Measurements from ENCODE around the gene SYN1. TPM values are rescaled to one million over a fixed set of nuclear protein-coding genes. Genes with fewer than 3 reads are reported as not detected.

Gene SYN1
- total RNA-seq, 1 donor from 2014 or later, result 13.9 TPM

- Histone ChIP-seq H3K27ac (replicated peaks) (peak overlapping the region; percentile 84), H3K4me1 (peaks cover 23% of the 10 kb centered on the region), H3K36me3 (no peaks in the 10 kb centered on the region), H3K27me3 (ENCODE audit: low read depth) (no peaks in the 10 kb centered on the region), H3K9me3 (replicated peaks) (no peaks in the 10 kb centered on the region), H3K4me3 (no peak overlapping the region)
- TF ChIP-seq, protein P1, sequence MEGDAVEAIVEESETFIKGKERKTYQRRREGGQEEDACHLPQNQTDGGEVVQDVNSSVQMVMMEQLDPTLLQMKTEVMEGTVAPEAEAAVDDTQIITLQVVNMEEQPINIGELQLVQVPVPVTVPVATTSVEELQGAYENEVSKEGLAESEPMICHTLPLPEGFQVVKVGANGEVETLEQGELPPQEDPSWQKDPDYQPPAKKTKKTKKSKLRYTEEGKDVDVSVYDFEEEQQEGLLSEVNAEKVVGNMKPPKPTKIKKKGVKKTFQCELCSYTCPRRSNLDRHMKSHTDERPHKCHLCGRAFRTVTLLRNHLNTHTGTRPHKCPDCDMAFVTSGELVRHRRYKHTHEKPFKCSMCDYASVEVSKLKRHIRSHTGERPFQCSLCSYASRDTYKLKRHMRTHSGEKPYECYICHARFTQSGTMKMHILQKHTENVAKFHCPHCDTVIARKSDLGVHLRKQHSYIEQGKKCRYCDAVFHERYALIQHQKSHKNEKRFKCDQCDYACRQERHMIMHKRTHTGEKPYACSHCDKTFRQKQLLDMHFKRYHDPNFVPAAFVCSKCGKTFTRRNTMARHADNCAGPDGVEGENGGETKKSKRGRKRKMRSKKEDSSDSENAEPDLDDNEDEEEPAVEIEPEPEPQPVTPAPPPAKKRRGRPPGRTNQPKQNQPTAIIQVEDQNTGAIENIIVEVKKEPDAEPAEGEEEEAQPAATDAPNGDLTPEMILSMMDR (IDR thresholded peaks at IDR 0.05; ENCODE audit: borderline replicate concordance), result no peak
- no peak for DNase-seq
- intact Hi-C loops (cut with micrococcal nuclease), result no loop called here
Measured at GRCh38 chrX:47539860-47540259, 79.8 kb downstream of the SYN1 start.

GRCh38 chrX:47530049-47530448, 89.6 kb downstream of the SYN1 start:
- intact Hi-C loops (cut with micrococcal nuclease), result no loop called here
- H3K4me1 ChIP-seq, result no peaks in the 10 kb centered on the region
- H3K27me3 ChIP-seq (ENCODE audit: low read depth), result no peaks in the 10 kb centered on the region
- H3K36me3 ChIP-seq, result no peaks in the 10 kb centered on the region
- H3K9me3 ChIP-seq (replicated peaks), result no peaks in the 10 kb centered on the region
- no peak for DNase-seq
- no peak overlapping the region for H3K4me3 ChIP-seq
- H3K27ac ChIP-seq (replicated peaks), result no peak overlapping the region
- TF ChIP-seq, protein P1 (IDR thresholded peaks at IDR 0.05; ENCODE audit: borderline replicate concordance), result no peak

- intact Hi-C loops (cut with micrococcal nuclease), result no loop called here
- no peak overlapping the region for H3K4me3 ChIP-seq
- no peak for DNase-seq
- H3K36me3 ChIP-seq, result no peaks in the 10 kb centered on the region
- TF ChIP-seq, protein P1 (IDR thresholded peaks at IDR 0.05; ENCODE audit: borderline replicate concordance), result no peak
- H3K9me3 ChIP-seq (replicated peaks), result no peaks in the 10 kb centered on the region
- no peaks in the 10 kb centered on the region for H3K4me1 ChIP-seq
- no peaks in the 10 kb centered on the region for H3K27me3 ChIP-seq (ENCODE audit: low read depth)
- H3K27ac ChIP-seq (replicated peaks), result no peak overlapping the region
Measured at GRCh38 chrX:47529548-47529947, 90.1 kb downstream of the SYN1 start.

DNA sequence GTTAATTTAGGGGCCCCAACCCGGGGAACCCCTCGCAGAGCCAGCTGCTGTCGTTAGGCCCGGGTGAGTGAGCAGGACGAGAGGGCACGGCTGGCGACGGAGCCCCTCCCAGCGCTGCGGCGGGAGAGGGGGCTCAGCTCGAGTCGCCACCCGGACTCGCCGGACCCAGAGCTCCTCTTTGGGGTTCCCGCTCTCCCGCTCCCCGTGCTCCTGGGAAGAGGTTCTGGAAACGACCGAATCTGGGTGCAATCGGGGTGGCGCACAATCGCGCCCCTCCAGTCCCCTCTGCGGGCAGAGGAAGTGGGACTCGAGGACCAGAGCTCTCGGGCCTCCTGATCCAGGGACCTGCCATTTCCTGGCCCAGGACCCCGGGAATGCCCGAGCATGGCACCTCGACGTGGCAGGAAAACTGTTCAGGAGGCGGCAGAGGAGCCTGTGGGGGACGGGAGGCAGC, 95.9 kb downstream of the SYN1 start:
- Histone ChIP-seq H3K27ac (replicated peaks) (no peak overlapping the region), H3K4me1 (peaks cover 4% of the 10 kb centered on the region), H3K36me3 (no peaks in the 10 kb centered on the region), H3K4me3 (peak overlapping the region; percentile 70), H3K27me3 (ENCODE audit: low read depth) (no peaks in the 10 kb centered on the region), H3K9me3 (replicated peaks) (no peaks in the 10 kb centered on the region)
- DNase-seq, result no peak
- intact Hi-C loops (cut with micrococcal nuclease), result no loop called here
- TF ChIP-seq, protein P1 (IDR thresholded peaks at IDR 0.05; ENCODE audit: borderline replicate concordance), result no peak

- no peaks in the 10 kb centered on the region for H3K9me3 ChIP-seq (replicated peaks)
- intact Hi-C loops (cut with micrococcal nuclease), result no loop called here
- peaks cover 4% of the 10 kb centered on the region for H3K4me1 ChIP-seq
- H3K4me3 ChIP-seq, result peak overlapping the region; percentile 70
- TF ChIP-seq, protein P1 (IDR thresholded peaks at IDR 0.05; ENCODE audit: borderline replicate concordance), result peak; percentile 85
- DNase-seq, result peak; percentile 85
- no peaks in the 10 kb centered on the region for H3K27me3 ChIP-seq (ENCODE audit: low read depth)
- H3K27ac ChIP-seq (replicated peaks), result no peak overlapping the region
- no peaks in the 10 kb centered on the region for H3K36me3 ChIP-seq
Measured at GRCh38 chrX:47523297-47523696, 96.4 kb downstream of the SYN1 start.

Small RNA genes within 50 kb of the gene (microRNA-seq; reads per million reads assigned to microRNA genes)
- not detected for gene MIR4769

Other genes with a start within 250 kb of the SYN1 start
- gene ZNF157, start 249.3 kb downstream of the SYN1 start, total RNA-seq, result not detected
- 16.1 TPM for gene ZNF41, start 136.6 kb downstream of the SYN1 start, total RNA-seq
- gene ARAF, start 58.7 kb downstream of the SYN1 start, total RNA-seq, result 76.4 TPM
- 99.3 TPM for gene TIMP1, start 37.4 kb downstream of the SYN1 start, total RNA-seq
- gene CFP, start 10.1 kb upstream of the SYN1 start, total RNA-seq, result 3.0 TPM
- 21.3 TPM for gene ELK1, start 30.7 kb upstream of the SYN1 start, total RNA-seq
- gene UXT, start 39.3 kb upstream of the SYN1 start, total RNA-seq, result 93.5 TPM
- gene ZNF81, start 217.0 kb upstream of the SYN1 start, total RNA-seq, result 5.8 TPM